Measurements from ENCODE around the gene USP20. TPM values are rescaled to one million over a fixed set of nuclear protein-coding genes. Genes with fewer than 3 reads are reported as not detected.

USP20 gene
- total and polyA plus RNA-seq, 10 of the 15 experiments (the other 5 are each of a cell fraction or from before 2014, with no cell fraction given), result 0.66 to 23.3 (median 11.0) TPM

- H3K36me3 ChIP-seq (ENCODE audit: control insufficient read depth in 2 of 2, insufficient read depth in 2 of 2, low read length in 1 of 2), result peaks cover 17 to 60% of the 10 kb centered on the region in 2 experiments
- CTCF ChIA-PET, result interaction anchor here (1.1 kb wide), 1 partner anchor 27 kb away, joined by 3 read pairs; no protein-coding TSS in a partner anchor
- TF ChIP-seq SREBF2 (IDR thresholded peaks at IDR 0.05; ENCODE audit: low read length) (no peak), E2F8 (IDR thresholded peaks at IDR 0.05; ENCODE audit: low read depth, partially characterized antibody) (no peak), STAT1 (conservative IDR thresholded peaks at IDR 0.05) (no peak), NR2F1 (conservative IDR thresholded peaks at IDR 0.05) (no peak), MLLT1 (IDR thresholded peaks at IDR 0.05) (no peak), RCOR1 (conservative IDR thresholded peaks at IDR 0.05; ENCODE audit: low read depth, low read length) (no peak), ATF7 (IDR thresholded peaks at IDR 0.05; ENCODE audit: low read depth) (no peak), FOS (IDR thresholded peaks at IDR 0.05; ENCODE audit: borderline replicate concordance, extremely low read depth, insufficient read length) (no peak), USF2 (IDR thresholded peaks at IDR 0.05; ENCODE audit: borderline replicate concordance, low read depth, low read length) (no peak), SKIL (IDR thresholded peaks at IDR 0.05; ENCODE audit: low read depth, poor library complexity, severe bottlenecking) (no peak), USF1 (IDR thresholded peaks at IDR 0.05; ENCODE audit: borderline replicate concordance, extremely low read length, insufficient read depth, low read depth, low read length) (no peak)
- DNase-seq (ENCODE audit: low read depth, low spot score) (no peak), FAIRE-seq (no peak), ATAC-seq (no peak)
- H4K20me1 ChIP-seq (ENCODE audit: control insufficient read depth, insufficient read depth), result no peaks in the 10 kb centered on the region
- RAD21 ChIA-PET (ENCODE audit: unreplicated experiment), result interaction anchor here (1.0 kb wide), 1 partner anchor 31 kb away, joined by 5 read pairs; no protein-coding TSS in a partner anchor
- intact Hi-C loops (cut with micrococcal nuclease; ENCODE audit: unreplicated experiment) (no loop called here), in situ Hi-C loops (cut with MboI) (no loop called here)
- POLR2A ChIA-PET, result interaction anchor here (1.5 kb wide), 1 partner anchor 20 kb away, joined by 3 read pairs; no protein-coding TSS in a partner anchor
- no TSS peak for BruUV-seq (replicated peaks)
- H2AFZ ChIP-seq (ENCODE audit: control insufficient read depth, low read depth, low read length), result no peak overlapping the region
- no peak overlapping the region for H3K4me2 ChIP-seq (ENCODE audit: control insufficient read depth, insufficient read depth)
- peaks cover 3% of the 10 kb centered on the region for H3K79me2 ChIP-seq (ENCODE audit: control insufficient read depth, insufficient read depth, low read length)
- H3K4me1 ChIP-seq (ENCODE audit: control insufficient read depth, insufficient read depth, low read length), result peaks cover 22% of the 10 kb centered on the region
- H3K9ac ChIP-seq (ENCODE audit: control insufficient read depth, insufficient read depth, low read length), result no peak overlapping the region
- no peaks in the 10 kb centered on the region for H3K27me3 ChIP-seq (replicated peaks in 1 of 2; ENCODE audit: control insufficient read depth in 2 of 2, insufficient read depth in 2 of 2, low read length in 1 of 2)
- 100% methylated on average over 4 of the region's 4 CpGs for WGBS (ENCODE audit: insufficient coverage, insufficient replicate concordance, low lambda C conversion rate, missing lambda C conversion rate)
- no peaks in the 10 kb centered on the region for H3K9me3 ChIP-seq (replicated peaks; ENCODE audit: control insufficient read depth, insufficient read depth, low read length)
- H3K27ac ChIP-seq (ENCODE audit: control insufficient read depth, insufficient read depth), result no peak overlapping the region
- SMC1A ChIA-PET (ENCODE audit: uncharacterized antibody, unreplicated experiment), result interaction anchor here (1.2 to 1.4 kb wide), 2 partner anchors 14 to 16 kb away, joined by 4 to 6 read pairs; no protein-coding TSS in a partner anchor
- H3K4me3 ChIP-seq, result no peak overlapping the region
Observed at GRCh38 chr9:129906298-129906697, 71.0 kb downstream of the USP20 start.
